Glutamatergic neuron (in vitro differentiated cells): ENCODE measurements around the gene MRRF. TPM values are rescaled to one million over a fixed set of nuclear protein-coding genes. Genes with fewer than 3 reads are reported as not detected.

Experiments used
- DNase-seq: peaks from one replicate; pipeline ENCODE4 v3.0.0; 2022
- H3K27ac Mint-ChIP-seq: one replicate; pipeline ENCODE4 v1.8.0; 2020; ENCODE audit warnings: mild to moderate bottlenecking, mixed read lengths, inconsistent platforms; ENCODE audit not compliant: unreplicated experiment
- H3K27me3 Mint-ChIP-seq: one replicate; pipeline ENCODE4 v1.8.0; 2020; ENCODE audit warnings: mild to moderate bottlenecking, moderate library complexity, mixed read lengths, inconsistent platforms; ENCODE audit not compliant: unreplicated experiment
- H3K36me3 Mint-ChIP-seq: one replicate; pipeline ENCODE4 v1.8.0; 2020; ENCODE audit warnings: mild to moderate bottlenecking, mixed read lengths, inconsistent platforms; ENCODE audit not compliant: unreplicated experiment
- H3K4me1 Mint-ChIP-seq: one replicate; pipeline ENCODE4 v1.8.0; 2020; ENCODE audit warnings: mild to moderate bottlenecking, low read depth, mixed read lengths, inconsistent platforms; ENCODE audit not compliant: unreplicated experiment
- H3K4me3 Mint-ChIP-seq: one replicate; pipeline ENCODE4 v1.8.0; 2020; ENCODE audit warnings: mild to moderate bottlenecking, mixed read lengths, inconsistent platforms; ENCODE audit not compliant: unreplicated experiment
- H3K9me3 Mint-ChIP-seq: one replicate; pipeline ENCODE4 v1.8.0; 2020; ENCODE audit warnings: mild to moderate bottlenecking, moderate library complexity, mixed read lengths, inconsistent platforms; ENCODE audit not compliant: unreplicated experiment
- CTCF ChIP-seq: fragments of 200-600 bp; sonication (generic); IDR thresholded peaks from one replicate; pipeline ENCODE4 v1.5.0; 2021; ENCODE audit not compliant: partially characterized antibody, unreplicated experiment
- total RNA-seq: library from RNA; stranded (reverse); fragmentation: NEBNext Ultra II Directional; extraction: Animal tissue kit (Norgen Biotek cat#: 25700); gene quantifications from one replicate; pipeline ENCODE4 v1.2.1, GENCODE V29; 2021; ENCODE audit not compliant: unreplicated experiment

Gene MRRF
- total RNA-seq, 1 donor from 2014 or later: 16.9 TPM

- Mint-ChIP-seq H3K9me3 (peaks cover 18% of the 10 kb centered on the region), H3K4me3 (peak overlapping the region; percentile 78), H3K27me3 (peaks cover 64% of the 10 kb centered on the region), H3K4me1 (peaks cover 21% of the 10 kb centered on the region), H3K36me3 (peaks cover 16% of the 10 kb centered on the region), H3K27ac (no peak overlapping the region)
- DNase-seq: no peak
- TF ChIP-seq CTCF: no peak
These were observed 44.0 kb upstream of the MRRF start for GRCh38 chr9:122220673-122221182.

- Mint-ChIP-seq H3K27ac (no peak overlapping the region), H3K27me3 (peaks cover 61% of the 10 kb centered on the region), H3K36me3 (peaks cover 16% of the 10 kb centered on the region), H3K4me1 (peaks cover 22% of the 10 kb centered on the region), H3K9me3 (peaks cover 19% of the 10 kb centered on the region), H3K4me3 (peak overlapping the region; percentile 78)
- TF ChIP-seq CTCF: no peak
- peak; percentile 46 for DNase-seq
These were observed 43.4 kb upstream of the MRRF start for GRCh38 chr9:122221183-122221811.

DNA sequence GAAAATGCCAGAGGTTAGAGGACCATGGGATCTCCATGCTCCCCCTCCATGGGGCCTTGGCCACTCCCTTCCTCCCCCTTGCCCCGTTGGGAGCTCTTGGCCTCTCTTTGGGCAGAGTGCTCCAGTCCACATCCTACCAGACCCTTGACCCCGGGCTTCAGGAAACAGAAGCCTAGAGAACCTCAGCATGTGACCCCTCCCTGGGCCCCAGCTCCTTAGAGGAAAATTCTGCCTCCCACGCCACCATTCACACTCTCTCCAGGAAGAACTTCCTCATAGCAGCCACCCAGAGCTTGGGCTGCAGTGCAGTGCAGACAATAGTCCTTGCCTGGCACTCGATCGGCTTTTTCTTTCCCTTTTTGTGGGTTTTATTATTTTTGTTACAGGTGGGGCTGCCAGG, 41.9 kb upstream of the MRRF start:
- no peak for DNase-seq
- Mint-ChIP-seq H3K27ac (no peak overlapping the region), H3K27me3 (peaks cover 62% of the 10 kb centered on the region), H3K4me1 (peaks cover 26% of the 10 kb centered on the region), H3K9me3 (peaks cover 20% of the 10 kb centered on the region), H3K4me3 (no peak overlapping the region), H3K36me3 (peaks cover 16% of the 10 kb centered on the region)
- TF ChIP-seq CTCF: no peak

DNA sequence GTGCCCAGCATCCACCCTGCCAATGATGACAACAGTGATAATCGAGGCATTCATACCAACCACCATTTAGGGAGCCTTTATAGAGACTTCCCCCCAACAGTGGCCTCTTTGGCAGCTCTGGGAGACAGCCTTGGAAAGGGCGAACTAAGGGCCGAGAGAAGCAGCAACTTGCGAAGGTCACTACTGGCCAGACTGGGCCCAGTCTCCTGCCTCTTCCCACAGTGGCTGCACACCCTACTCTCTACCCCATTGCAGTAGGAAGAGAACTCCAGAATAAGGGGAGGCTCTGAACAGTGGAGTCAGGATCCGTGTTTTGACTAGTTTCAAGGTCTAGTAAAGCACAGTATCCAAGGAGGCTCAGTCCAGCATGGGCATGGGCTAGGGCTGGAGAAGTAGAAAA, 41.2 kb upstream of the MRRF start:
- H3K27ac Mint-ChIP-seq: no peak overlapping the region
- DNase-seq: no peak
- no peak for TF ChIP-seq CTCF
- H3K9me3 Mint-ChIP-seq: peaks cover 14% of the 10 kb centered on the region
- H3K4me1 Mint-ChIP-seq: peaks cover 21% of the 10 kb centered on the region
- no peak overlapping the region for H3K4me3 Mint-ChIP-seq
- H3K27me3 Mint-ChIP-seq: peaks cover 55% of the 10 kb centered on the region
- peaks cover 12% of the 10 kb centered on the region for H3K36me3 Mint-ChIP-seq

DNA sequence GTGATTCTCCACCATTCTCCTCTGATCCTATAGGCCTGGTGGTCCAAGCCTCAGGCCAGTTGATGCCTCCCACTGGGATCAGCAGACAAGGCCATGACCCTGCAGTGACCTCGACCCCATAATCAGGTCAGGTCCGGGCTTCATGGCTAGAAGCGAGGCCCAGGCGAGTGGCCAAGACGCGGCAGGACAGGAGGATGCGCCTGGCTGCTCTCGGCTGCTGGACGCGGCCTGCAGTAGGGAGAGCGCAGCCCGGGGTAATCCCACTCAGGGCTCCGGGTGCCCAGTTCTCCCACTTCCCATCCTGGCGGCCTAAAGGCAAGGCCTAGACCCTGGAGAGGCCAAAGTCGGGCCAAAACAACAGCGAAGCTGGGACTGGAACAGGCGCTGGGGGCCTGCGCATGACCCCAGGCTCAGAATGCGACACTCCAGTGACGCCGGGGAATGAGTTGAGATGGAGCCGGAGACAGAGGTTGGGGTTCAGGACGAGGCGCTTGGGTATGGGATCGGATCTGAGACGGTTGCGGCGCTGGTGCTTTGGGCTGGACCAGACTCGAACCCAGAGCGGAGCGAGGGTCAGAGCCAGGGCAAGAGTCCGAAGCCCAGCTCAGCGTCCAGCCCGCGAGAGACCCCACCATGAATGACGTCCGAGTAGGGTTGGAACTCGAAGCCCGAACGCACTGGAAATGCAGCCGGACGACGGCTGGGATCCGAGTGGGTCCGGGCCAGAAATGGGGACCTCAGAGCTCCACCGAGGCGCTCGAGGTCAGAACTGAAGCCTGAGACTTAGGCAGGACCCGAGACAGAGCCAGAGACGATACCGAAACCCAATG, 39.2 kb upstream of the MRRF start:
- TF ChIP-seq CTCF: no peak
- H3K4me3 Mint-ChIP-seq: no peak overlapping the region
- no peak overlapping the region for H3K27ac Mint-ChIP-seq
- DNase-seq: no peak
- peaks cover 39% of the 10 kb centered on the region for H3K27me3 Mint-ChIP-seq
- H3K4me1 Mint-ChIP-seq: peaks cover 11% of the 10 kb centered on the region
- peaks cover 8% of the 10 kb centered on the region for H3K9me3 Mint-ChIP-seq
- peaks cover 10% of the 10 kb centered on the region for H3K36me3 Mint-ChIP-seq
